OCI-LY1 (cell line): Measurements from ENCODE around the gene TYW1B.
"Not testable (repeated sequence)": the region's sequence is repeated elsewhere in the genome, so short reads cannot be mapped to it uniquely, and the experiment has no call there.

Source experiments
- H2AFZ ChIP-seq: fragments of 200-600 bp; sonication (generic), shearing (Covaris generic); 2 replicates; pipeline ENCODE4 v1.6.0; 2014; ENCODE audit warnings: antibody characterized with exemption, mild to moderate bottlenecking, low read length
- H3F3A ChIP-seq: fragments of 200-600 bp; sonication (generic), shearing (Covaris generic); 2 replicates; pipeline ENCODE4 v1.6.0; 2014; ENCODE audit warnings: mild to moderate bottlenecking, antibody characterized with exemption, low read length, moderate library complexity; ENCODE audit not compliant: insufficient read depth
- H3K27ac ChIP-seq: fragments of 200-600 bp; sonication (generic); 2 replicates; pipeline ENCODE4 v1.5.1; 2014; ENCODE audit warnings: low read length, mixed run types, mild to moderate bottlenecking, low read depth; ENCODE audit not compliant: poor library complexity, severe bottlenecking
- H3K27me3 ChIP-seq: fragments of 200-600 bp; sonication (generic); 2 replicates; pipeline ENCODE4 v1.6.0; 2014; ENCODE audit warnings: antibody characterized with exemption, mild to moderate bottlenecking, low read length, moderate library complexity; ENCODE audit not compliant: insufficient read depth
- H3K36me3 ChIP-seq: fragments of 200-600 bp; sonication (generic); 2 replicates; pipeline ENCODE4 v1.6.1; 2014; ENCODE audit warnings: mild to moderate bottlenecking, antibody characterized with exemption, low read length, moderate library complexity, mixed read lengths; ENCODE audit not compliant: insufficient read depth
- H3K4me1 ChIP-seq: fragments of 200-600 bp; sonication (generic); 2 replicates; pipeline ENCODE4 v1.5.1; 2014; ENCODE audit warnings: mild to moderate bottlenecking, low read length, moderate library complexity; ENCODE audit not compliant: insufficient read depth, severe bottlenecking
- H3K4me2 ChIP-seq: fragments of 200-600 bp; sonication (generic), shearing (Covaris generic); 2 replicates; pipeline ENCODE4 v1.6.1; 2014; ENCODE audit warnings: low read length
- H3K4me3 ChIP-seq: fragments of 200-600 bp; sonication (generic); 2 replicates; pipeline ENCODE4 v1.5.1; 2014; ENCODE audit warnings: low read length, low read depth, mild to moderate bottlenecking, mixed read lengths; ENCODE audit not compliant: poor library complexity, severe bottlenecking
- H3K79me2 ChIP-seq: fragments of 200-600 bp; shearing (Covaris generic); 2 replicates; pipeline ENCODE4 v1.6.1; 2016; ENCODE audit warnings: mixed run types, low read length, mixed read lengths; ENCODE audit not compliant: insufficient read depth
- H3K9ac ChIP-seq: fragments of 200-600 bp; sonication (generic), shearing (Covaris generic); 2 replicates; pipeline ENCODE4 v1.6.1; 2014; ENCODE audit warnings: mild to moderate bottlenecking, low read length, mixed read lengths
- H3K9me2 ChIP-seq: fragments of 200-600 bp; sonication (generic), shearing (Covaris generic); 2 replicates; pipeline ENCODE4 v1.6.1; 2014; ENCODE audit warnings: low read depth, mild to moderate bottlenecking, low read length, mixed read lengths
- H3K9me3 ChIP-seq: fragments of 200-600 bp; shearing (Covaris generic); 2 replicates; pipeline ENCODE4 v1.6.1; 2014; ENCODE audit warnings: low read length, mixed read lengths
- H4K20me1 ChIP-seq: fragments of 200-600 bp; sonication (generic), shearing (Covaris generic); 2 replicates; pipeline ENCODE4 v1.6.0; 2016; ENCODE audit warnings: mild to moderate bottlenecking, low read length; ENCODE audit not compliant: insufficient read depth

TYW1B gene

DNA sequence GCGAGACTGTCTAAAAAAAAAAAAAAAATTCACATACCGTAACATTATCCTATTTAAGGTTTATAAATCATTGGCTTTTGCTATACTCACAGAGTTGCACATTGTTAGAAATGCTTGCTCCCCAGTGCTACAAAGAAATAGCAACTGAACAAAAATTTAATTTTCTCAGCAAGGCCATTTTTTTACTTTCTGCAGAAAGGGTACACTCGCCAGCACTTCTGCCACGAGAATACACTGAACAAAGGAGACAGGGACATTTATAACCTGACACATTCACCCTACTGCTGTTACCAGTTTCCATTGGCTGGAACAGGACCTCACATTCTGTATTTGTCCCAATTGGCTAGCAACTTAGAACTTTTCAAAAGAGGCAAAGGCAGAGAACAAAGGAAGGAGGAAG lies 92.1 kb downstream of the TYW1B start:
- not testable (repeated sequence) for H4K20me1 ChIP-seq, H3K4me3 ChIP-seq, H3K9ac ChIP-seq, H3K27me3 ChIP-seq, H3K9me2 ChIP-seq, H3K9me3 ChIP-seq, H3K4me2 ChIP-seq, H3K36me3 ChIP-seq, H3K79me2 ChIP-seq, H2AFZ ChIP-seq, H3K4me1 ChIP-seq, H3F3A ChIP-seq, H3K27ac ChIP-seq

DNA sequence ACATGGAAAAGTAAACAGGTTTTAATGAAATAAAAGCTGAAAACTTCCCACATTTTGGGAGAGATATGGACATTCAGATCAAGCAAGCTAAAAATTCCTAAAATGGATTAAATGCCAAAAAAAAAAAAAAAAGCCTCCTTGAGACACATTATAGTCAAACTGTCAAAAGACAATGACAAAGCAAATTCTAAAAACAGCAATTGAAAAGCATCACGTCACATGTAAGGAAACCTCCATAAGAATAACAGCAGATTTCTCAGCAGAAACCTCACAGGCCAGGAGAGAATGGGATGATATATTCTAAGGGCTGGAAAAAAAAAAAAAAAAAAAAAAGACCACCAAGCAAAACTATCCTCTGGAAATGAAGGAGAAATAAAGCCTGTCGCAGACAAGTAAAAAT lies 97.2 kb downstream of the TYW1B start:
- H3K4me3 ChIP-seq, H4K20me1 ChIP-seq, H3K9me3 ChIP-seq, H3K27ac ChIP-seq, H2AFZ ChIP-seq, H3K9ac ChIP-seq, H3K27me3 ChIP-seq, H3K36me3 ChIP-seq, H3F3A ChIP-seq, H3K4me2 ChIP-seq, H3K4me1 ChIP-seq, H3K79me2 ChIP-seq, H3K9me2 ChIP-seq: not testable (repeated sequence)

DNA sequence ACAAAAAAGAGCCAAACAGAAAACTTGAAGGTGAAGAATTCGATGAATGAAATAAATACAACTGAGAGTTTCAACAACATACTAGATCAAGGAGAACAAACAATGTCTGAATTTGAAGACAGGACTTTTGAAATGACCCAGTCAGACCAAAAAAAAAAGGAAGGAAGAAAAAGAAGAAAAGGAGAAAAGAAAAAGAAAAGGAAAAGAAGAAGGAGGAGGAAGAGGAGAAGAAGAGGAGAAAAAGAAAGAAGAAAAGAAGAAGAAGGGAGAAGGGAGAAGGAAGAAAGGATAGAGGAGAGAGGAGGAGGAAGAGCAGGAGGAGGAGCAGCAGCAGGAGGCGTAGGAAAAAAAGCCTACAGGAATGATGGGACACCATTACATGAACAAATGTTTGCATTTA lies 97.6 kb downstream of the TYW1B start:
- not testable (repeated sequence) for H3K9ac ChIP-seq, H3F3A ChIP-seq, H3K4me2 ChIP-seq, H3K4me1 ChIP-seq, H3K9me3 ChIP-seq, H3K79me2 ChIP-seq, H3K36me3 ChIP-seq, H2AFZ ChIP-seq, H3K9me2 ChIP-seq, H3K27ac ChIP-seq, H3K4me3 ChIP-seq, H4K20me1 ChIP-seq, H3K27me3 ChIP-seq

DNA sequence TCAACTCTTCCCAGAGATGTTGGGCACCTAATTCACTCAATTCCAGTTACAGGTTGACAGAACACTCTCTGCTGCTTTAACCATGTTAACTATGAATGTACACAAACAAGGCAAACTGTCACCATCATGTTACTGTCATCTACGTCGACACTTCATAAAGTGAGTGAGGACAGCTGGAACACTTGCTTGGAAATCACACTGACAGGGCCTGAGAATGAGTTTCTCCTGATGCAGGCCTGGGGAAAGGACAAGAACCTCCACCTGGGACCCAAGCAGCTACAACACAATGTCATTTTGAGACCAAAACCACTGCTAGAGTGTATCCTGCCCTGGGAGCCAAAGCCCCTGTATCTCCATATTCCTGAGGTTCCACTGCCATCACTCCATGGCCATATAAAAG lies 98.9 kb downstream of the TYW1B start:
- not testable (repeated sequence) for H3K36me3 ChIP-seq, H3K9me3 ChIP-seq, H3K4me1 ChIP-seq, H3K27me3 ChIP-seq, H3K9ac ChIP-seq, H3K9me2 ChIP-seq, H3K4me2 ChIP-seq, H3K79me2 ChIP-seq, H3F3A ChIP-seq, H3K27ac ChIP-seq, H2AFZ ChIP-seq, H4K20me1 ChIP-seq, H3K4me3 ChIP-seq

DNA sequence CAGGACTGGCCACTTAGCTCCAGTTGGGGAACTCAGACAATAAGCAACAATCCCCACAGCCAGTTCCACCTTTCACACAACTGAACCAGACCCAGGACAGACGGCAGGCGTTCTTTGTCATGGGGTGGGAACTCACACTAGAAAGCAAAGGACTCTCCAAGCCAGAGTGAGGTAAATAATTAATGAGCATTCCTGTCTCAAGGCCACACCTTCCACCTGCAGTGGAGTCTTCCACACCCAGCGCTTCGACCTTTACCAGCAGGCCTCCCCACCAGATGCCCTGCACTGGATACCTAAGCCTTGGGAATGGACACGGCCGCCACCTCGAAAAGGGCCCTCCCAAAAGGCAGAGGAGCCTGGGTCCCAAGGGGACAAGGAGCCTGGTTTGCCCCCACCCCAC lies 105.3 kb downstream of the TYW1B start:
- H4K20me1 ChIP-seq, H3K4me3 ChIP-seq, H3K27ac ChIP-seq, H3K9me2 ChIP-seq, H3K9me3 ChIP-seq, H3F3A ChIP-seq, H3K4me1 ChIP-seq, H3K4me2 ChIP-seq, H3K36me3 ChIP-seq, H3K9ac ChIP-seq, H3K27me3 ChIP-seq, H2AFZ ChIP-seq, H3K79me2 ChIP-seq: not testable (repeated sequence)

DNA sequence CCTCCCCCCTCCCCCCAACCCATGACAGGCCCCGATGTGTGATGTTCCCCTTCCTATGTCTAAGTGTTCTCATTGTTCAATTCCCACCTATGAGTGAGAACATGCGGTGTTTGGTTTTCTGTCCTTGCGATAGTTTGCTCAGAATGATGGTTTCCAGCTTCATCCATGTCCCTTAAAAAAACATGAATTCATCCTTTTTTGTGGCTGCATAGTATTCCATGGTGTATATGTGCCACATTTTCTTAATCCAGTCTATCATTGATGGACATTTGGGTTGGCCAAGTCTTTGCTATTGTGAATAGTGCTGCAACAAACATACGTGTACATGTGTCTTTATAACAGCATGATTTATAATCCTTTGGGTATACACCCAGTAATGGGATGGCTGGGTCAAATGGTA lies 107.1 kb downstream of the TYW1B start:
- not testable (repeated sequence) for H3K4me2 ChIP-seq, H3K36me3 ChIP-seq, H3K9me3 ChIP-seq, H2AFZ ChIP-seq, H3K27me3 ChIP-seq, H3K79me2 ChIP-seq, H3K9ac ChIP-seq, H3K4me3 ChIP-seq, H4K20me1 ChIP-seq, H3K27ac ChIP-seq, H3K9me2 ChIP-seq, H3F3A ChIP-seq, H3K4me1 ChIP-seq

DNA sequence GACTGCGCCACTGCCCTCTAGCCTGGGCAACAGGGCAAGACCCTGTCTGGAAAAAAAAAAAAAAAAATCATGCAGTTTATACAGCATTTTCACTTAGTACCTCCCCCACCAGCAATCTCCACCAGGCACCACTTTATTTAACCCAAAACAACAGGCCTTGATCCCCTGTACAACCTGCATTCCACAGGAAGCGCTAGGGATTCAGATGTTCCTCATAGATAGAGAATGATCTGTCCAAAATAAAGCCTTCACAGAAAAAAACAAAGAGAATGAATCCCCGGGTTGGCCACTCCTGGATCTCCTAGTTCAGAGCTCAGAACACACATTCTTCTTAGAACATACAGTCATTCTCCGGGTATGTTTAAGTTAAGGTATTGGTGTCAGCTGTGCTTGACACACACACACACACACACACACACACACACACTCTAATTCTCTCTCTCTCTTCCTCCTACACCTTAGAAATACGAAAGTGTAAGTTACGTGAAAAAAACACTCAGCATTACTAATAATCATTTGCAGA lies 110.7 kb downstream of the TYW1B start:
- not testable (repeated sequence) for H2AFZ ChIP-seq, H3K9me3 ChIP-seq, H3K27ac ChIP-seq, H3K4me2 ChIP-seq, H3K9ac ChIP-seq, H4K20me1 ChIP-seq, H3K36me3 ChIP-seq, H3K27me3 ChIP-seq, H3F3A ChIP-seq, H3K4me3 ChIP-seq, H3K4me1 ChIP-seq, H3K79me2 ChIP-seq, H3K9me2 ChIP-seq

DNA sequence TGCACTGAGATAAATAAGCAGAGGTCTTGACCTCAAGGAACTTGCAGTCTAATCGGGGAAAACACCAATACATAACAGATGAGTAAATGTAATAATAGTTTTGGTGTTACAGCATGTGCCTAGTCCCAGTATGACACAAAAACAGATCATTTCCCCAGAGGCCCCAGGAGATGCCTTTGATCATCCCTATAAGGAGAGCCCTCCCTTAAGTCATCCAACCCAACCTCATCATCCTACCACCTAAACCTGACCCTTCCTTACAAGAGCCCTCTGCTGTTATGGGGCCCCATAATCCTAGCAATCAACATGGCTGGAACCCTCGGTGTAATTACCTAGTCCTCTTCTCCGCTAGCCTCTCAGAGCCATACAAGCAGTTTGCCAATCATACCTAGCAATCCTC lies 116.1 kb downstream of the TYW1B start:
- H3K4me3 ChIP-seq, H3K27ac ChIP-seq, H3K9me2 ChIP-seq, H3K27me3 ChIP-seq, H3K9ac ChIP-seq, H3F3A ChIP-seq, H3K4me2 ChIP-seq, H3K9me3 ChIP-seq, H2AFZ ChIP-seq, H3K79me2 ChIP-seq, H3K4me1 ChIP-seq, H4K20me1 ChIP-seq: not testable (repeated sequence)
- peaks cover 14% of the 10 kb centered on the region for H3K36me3 ChIP-seq
